Hepatocyte (in vitro differentiated cells): ENCODE measurements around the gene AANAT.

Experiments used
- EZH2 ChIP-seq: fragments of 200-600 bp; sonication (generic); IDR thresholded peaks from 2 replicates; pipeline ENCODE4 v1.6.1; 2016; ENCODE audit warnings: antibody characterized with exemption, mild to moderate bottlenecking, borderline replicate concordance
- TF ChIP-seq, protein P1 (sequence below): fragments of 200-600 bp; sonication (generic); IDR thresholded peaks from 2 replicates; pipeline ENCODE4 v1.5.1; 2016; ENCODE audit warnings: antibody characterized with exemption, mild to moderate bottlenecking; ENCODE audit not compliant: poor library complexity

DNA sequence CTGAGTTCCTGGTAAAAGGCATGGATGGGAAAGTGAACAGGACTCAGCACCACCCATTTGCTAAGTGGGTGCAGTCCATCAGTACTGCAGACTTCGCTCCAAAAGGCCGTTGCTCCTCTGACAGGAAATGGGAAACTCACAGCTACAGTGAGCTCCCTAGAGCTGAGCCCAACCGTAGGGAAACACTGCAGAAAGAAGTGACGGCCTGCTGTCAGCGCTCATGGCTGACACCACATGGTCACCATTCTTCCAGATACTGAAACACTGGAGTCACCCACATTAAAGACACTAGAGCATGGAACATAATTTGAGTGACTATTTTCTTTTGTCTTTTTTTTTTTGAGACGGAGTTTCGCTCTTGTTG lies 46.4 kb upstream of the AANAT start:
- TF ChIP-seq, protein P1, sequence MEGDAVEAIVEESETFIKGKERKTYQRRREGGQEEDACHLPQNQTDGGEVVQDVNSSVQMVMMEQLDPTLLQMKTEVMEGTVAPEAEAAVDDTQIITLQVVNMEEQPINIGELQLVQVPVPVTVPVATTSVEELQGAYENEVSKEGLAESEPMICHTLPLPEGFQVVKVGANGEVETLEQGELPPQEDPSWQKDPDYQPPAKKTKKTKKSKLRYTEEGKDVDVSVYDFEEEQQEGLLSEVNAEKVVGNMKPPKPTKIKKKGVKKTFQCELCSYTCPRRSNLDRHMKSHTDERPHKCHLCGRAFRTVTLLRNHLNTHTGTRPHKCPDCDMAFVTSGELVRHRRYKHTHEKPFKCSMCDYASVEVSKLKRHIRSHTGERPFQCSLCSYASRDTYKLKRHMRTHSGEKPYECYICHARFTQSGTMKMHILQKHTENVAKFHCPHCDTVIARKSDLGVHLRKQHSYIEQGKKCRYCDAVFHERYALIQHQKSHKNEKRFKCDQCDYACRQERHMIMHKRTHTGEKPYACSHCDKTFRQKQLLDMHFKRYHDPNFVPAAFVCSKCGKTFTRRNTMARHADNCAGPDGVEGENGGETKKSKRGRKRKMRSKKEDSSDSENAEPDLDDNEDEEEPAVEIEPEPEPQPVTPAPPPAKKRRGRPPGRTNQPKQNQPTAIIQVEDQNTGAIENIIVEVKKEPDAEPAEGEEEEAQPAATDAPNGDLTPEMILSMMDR, result no peak
- no peak for TF ChIP-seq EZH2
